Measurements from ENCODE around the gene VPS25.

VPS25 gene

DNA sequence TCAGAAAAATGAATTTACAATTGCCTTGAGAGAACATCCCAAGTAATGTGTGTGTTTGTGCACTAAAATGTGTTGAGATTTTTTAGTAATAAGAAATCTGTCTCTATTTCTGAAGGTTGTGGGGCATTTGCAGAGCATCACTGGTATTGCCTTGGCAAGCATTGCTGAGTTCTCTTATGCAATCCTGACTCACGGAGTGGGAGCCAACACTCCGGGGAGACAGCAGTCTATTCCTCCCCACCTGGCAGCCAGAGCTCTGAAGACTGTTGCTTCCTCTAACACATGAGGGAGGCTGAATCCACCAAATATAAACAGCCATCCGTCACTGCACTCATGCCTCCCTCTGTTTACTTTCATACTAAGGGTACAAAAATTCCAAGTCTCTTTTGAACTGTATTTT, 36.0 kb downstream of the VPS25 start:
- no peaks in the 10 kb centered on the region for H3K9me3 ChIP-seq (ENCODE audit: insufficient read depth, low read length)
- no peak overlapping the region for H3K9ac ChIP-seq (ENCODE audit: insufficient read length, low read depth)
- H3K36me3 ChIP-seq (ENCODE audit: insufficient read depth, insufficient read length, low read length), result peaks cover 40% of the 10 kb centered on the region
- TF ChIP-seq ZNF274 (IDR thresholded peaks at IDR 0.05; ENCODE audit: low read depth, low read length), result no peak
- no peak for TF ChIP-seq YY1 (IDR thresholded peaks at IDR 0.05; ENCODE audit: insufficient read depth, insufficient read length)
- TF ChIP-seq SUZ12 (IDR thresholded peaks at IDR 0.05; ENCODE audit: extremely low read depth, insufficient read depth, insufficient read length), result no peak
- no peaks in the 10 kb centered on the region for H3K27me3 ChIP-seq (ENCODE audit: insufficient read depth, insufficient read length)
- DNase-seq (ENCODE audit: low read depth, low spot score), result no peak
- no peak overlapping the region for H3K4me3 ChIP-seq (ENCODE audit: insufficient read length, low read depth)
- no peaks in the 10 kb centered on the region for H3K4me1 ChIP-seq (ENCODE audit: insufficient read depth, insufficient read length)

DNA sequence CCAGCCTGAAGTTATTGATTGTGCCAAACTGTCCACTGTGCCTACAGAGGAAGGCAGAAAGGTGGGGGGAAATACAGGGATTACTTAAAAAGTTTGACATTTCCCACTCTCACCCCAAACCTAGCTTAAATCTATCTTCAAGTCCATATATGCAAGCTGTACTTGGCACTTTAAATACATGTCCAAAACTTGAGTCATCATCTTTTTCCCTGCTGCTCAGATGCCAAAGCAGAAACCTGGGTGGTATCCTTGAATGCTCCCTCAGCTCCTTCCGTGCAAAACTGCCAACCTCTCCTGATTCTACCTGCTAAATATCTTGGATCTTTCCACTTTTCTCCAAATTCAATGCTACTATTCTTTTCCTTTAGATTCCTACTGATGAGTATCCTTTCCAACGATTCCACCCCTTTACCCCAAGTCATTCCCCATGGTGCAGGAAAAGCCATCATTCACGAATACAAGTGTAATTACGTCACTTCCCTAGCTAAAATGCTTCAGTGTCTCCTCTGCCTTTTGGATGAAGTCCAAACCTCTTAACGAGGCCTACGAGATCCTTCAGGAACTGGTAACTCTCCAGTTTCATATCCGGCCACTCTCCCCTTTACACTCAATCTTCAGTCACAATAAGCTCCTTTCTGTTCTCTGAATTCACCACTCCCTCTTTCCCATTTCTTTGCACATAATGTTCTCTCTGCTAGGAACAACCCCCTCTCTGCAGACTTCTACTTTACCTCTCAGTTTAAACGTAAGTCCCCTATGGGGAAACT, 41.6 kb downstream of the VPS25 start:
- Histone ChIP-seq H3K27me3 (ENCODE audit: insufficient read depth, insufficient read length) (no peaks in the 10 kb centered on the region), H3K4me1 (ENCODE audit: insufficient read depth, insufficient read length) (no peaks in the 10 kb centered on the region), H3K9ac (ENCODE audit: insufficient read length, low read depth) (no peak overlapping the region), H3K9me3 (ENCODE audit: insufficient read depth, low read length) (no peaks in the 10 kb centered on the region), H3K4me3 (ENCODE audit: insufficient read length, low read depth) (no peak overlapping the region), H3K36me3 (ENCODE audit: insufficient read depth, insufficient read length, low read length) (peaks cover 86% of the 10 kb centered on the region)
- no peak for DNase-seq (ENCODE audit: low read depth, low spot score)
- TF ChIP-seq ZNF274 (IDR thresholded peaks at IDR 0.05; ENCODE audit: low read depth, low read length) (no peak), SUZ12 (IDR thresholded peaks at IDR 0.05; ENCODE audit: extremely low read depth, insufficient read depth, insufficient read length) (no peak), YY1 (IDR thresholded peaks at IDR 0.05; ENCODE audit: insufficient read depth, insufficient read length) (no peak)

DNA sequence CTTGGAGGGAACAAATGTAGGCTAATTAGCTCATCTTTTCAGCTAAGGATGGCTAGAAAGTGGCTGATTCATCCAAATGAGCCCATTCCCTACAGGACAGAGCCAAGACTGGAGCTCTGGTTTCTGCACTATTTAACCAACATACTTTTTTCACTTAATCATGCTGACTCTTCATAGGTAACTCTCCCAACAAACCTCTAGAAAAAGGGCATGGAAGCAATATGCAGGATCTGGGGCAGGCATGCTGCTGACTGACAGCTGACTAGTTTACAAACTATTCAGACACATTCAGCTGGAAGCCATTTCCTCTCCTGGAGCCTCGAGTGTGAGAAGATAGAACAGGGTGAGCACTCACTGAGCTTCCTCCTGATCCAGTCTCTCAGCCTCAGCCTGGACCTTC, 44.6 kb downstream of the VPS25 start:
- H3K9me3 ChIP-seq (ENCODE audit: insufficient read depth, low read length), result no peaks in the 10 kb centered on the region
- DNase-seq (ENCODE audit: low read depth, low spot score), result no peak
- no peak overlapping the region for H3K4me3 ChIP-seq (ENCODE audit: insufficient read length, low read depth)
- H3K27me3 ChIP-seq (ENCODE audit: insufficient read depth, insufficient read length), result no peaks in the 10 kb centered on the region
- H3K9ac ChIP-seq (ENCODE audit: insufficient read length, low read depth), result no peak overlapping the region
- H3K36me3 ChIP-seq (ENCODE audit: insufficient read depth, insufficient read length, low read length), result peaks cover 92% of the 10 kb centered on the region
- H3K4me1 ChIP-seq (ENCODE audit: insufficient read depth, insufficient read length), result no peaks in the 10 kb centered on the region
- no peak for TF ChIP-seq ZNF274 (IDR thresholded peaks at IDR 0.05; ENCODE audit: low read depth, low read length)
- TF ChIP-seq YY1 (IDR thresholded peaks at IDR 0.05; ENCODE audit: insufficient read depth, insufficient read length), result no peak
- TF ChIP-seq SUZ12 (IDR thresholded peaks at IDR 0.05; ENCODE audit: extremely low read depth, insufficient read depth, insufficient read length), result no peak

DNA sequence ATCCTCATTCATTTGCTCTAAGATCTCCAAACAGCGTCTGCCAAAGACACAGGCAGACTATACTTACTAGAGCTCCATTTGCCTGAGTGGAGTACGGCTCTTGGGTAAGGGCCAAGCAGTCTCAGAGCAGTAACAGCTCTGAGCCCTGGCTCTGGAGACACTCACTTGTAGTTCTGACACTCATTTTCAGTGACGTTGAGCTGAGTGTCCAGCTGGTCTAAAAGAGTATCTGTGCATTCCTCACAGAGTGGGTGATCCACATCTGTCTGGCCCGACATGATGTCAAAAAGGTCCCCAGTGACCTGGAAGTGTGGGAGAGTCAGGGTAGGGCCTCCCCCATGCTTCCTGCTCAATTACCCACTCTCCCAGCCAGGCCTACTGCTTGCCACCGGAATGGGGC, 45.1 kb downstream of the VPS25 start:
- Histone ChIP-seq H3K27me3 (ENCODE audit: insufficient read depth, insufficient read length) (no peaks in the 10 kb centered on the region), H3K9ac (ENCODE audit: insufficient read length, low read depth) (no peak overlapping the region), H3K9me3 (ENCODE audit: insufficient read depth, low read length) (no peaks in the 10 kb centered on the region), H3K36me3 (ENCODE audit: insufficient read depth, insufficient read length, low read length) (peaks cover 94% of the 10 kb centered on the region), H3K4me3 (ENCODE audit: insufficient read length, low read depth) (no peak overlapping the region), H3K4me1 (ENCODE audit: insufficient read depth, insufficient read length) (no peaks in the 10 kb centered on the region)
- no peak for TF ChIP-seq YY1 (IDR thresholded peaks at IDR 0.05; ENCODE audit: insufficient read depth, insufficient read length)
- no peak for TF ChIP-seq ZNF274 (IDR thresholded peaks at IDR 0.05; ENCODE audit: low read depth, low read length)
- no peak for TF ChIP-seq SUZ12 (IDR thresholded peaks at IDR 0.05; ENCODE audit: extremely low read depth, insufficient read depth, insufficient read length)
- DNase-seq (ENCODE audit: low read depth, low spot score), result no peak

DNA sequence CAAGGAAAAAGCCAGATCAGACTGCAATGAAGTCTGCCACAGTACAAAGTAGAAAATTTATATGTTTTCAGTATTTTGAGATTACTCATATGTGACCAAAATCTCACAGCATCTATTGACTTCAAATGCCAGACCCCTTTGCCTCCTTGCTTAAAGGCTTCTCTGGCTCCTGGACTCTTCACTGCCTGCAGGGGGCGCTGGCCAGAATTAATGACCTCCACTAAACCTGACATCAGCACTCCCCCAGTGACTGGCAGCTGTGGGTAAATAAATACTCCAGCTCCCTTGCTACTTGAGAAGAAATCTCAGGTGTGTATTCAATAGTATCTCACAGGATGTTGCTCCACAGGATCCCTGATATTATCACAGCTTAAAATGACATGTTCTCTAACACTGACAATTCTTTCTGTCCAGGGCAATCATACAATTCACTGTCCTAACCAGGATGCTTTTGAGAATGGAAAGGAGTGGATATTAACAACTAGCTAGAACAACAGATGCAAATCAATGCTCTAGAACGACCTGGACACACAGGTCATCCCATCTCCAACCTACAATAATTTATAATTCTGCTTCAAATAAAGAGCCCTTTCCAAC, 46.8 kb downstream of the VPS25 start:
- no peaks in the 10 kb centered on the region for H3K9me3 ChIP-seq (ENCODE audit: insufficient read depth, low read length)
- no peaks in the 10 kb centered on the region for H3K27me3 ChIP-seq (ENCODE audit: insufficient read depth, insufficient read length)
- peak; percentile 55 for DNase-seq (ENCODE audit: low read depth, low spot score)
- H3K4me1 ChIP-seq (ENCODE audit: insufficient read depth, insufficient read length), result no peaks in the 10 kb centered on the region
- no peak overlapping the region for H3K9ac ChIP-seq (ENCODE audit: insufficient read length, low read depth)
- TF ChIP-seq SUZ12 (IDR thresholded peaks at IDR 0.05; ENCODE audit: extremely low read depth, insufficient read depth, insufficient read length), result no peak
- no peak for TF ChIP-seq YY1 (IDR thresholded peaks at IDR 0.05; ENCODE audit: insufficient read depth, insufficient read length)
- TF ChIP-seq ZNF274 (IDR thresholded peaks at IDR 0.05; ENCODE audit: low read depth, low read length), result no peak
- peaks cover 77% of the 10 kb centered on the region for H3K36me3 ChIP-seq (ENCODE audit: insufficient read depth, insufficient read length, low read length)
- no peak overlapping the region for H3K4me3 ChIP-seq (ENCODE audit: insufficient read length, low read depth)

DNA sequence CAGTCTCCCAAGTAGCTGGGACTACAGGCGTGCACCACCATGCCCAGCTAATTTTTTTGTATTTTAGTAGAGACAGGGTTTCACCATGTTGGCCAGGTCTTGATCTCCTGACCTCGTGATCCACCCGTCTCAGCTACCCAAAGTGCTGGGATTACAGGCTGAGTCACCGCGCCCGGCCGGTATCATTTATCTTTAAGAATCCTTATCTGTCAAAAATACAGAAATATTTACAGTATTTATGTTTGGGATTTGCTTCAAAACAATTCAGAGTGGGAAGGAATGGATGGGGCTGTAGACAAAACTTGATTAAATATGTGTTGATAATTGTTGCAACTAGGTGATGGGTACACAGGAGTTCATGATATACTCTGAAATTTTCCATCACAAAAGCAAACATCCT, 47.9 kb downstream of the VPS25 start:
- TF ChIP-seq SUZ12 (IDR thresholded peaks at IDR 0.05; ENCODE audit: extremely low read depth, insufficient read depth, insufficient read length) (no peak), YY1 (IDR thresholded peaks at IDR 0.05; ENCODE audit: insufficient read depth, insufficient read length) (no peak), ZNF274 (IDR thresholded peaks at IDR 0.05; ENCODE audit: low read depth, low read length) (no peak)
- no peaks in the 10 kb centered on the region for H3K9me3 ChIP-seq (ENCODE audit: insufficient read depth, low read length)
- no peak overlapping the region for H3K9ac ChIP-seq (ENCODE audit: insufficient read length, low read depth)
- no peaks in the 10 kb centered on the region for H3K27me3 ChIP-seq (ENCODE audit: insufficient read depth, insufficient read length)
- H3K4me1 ChIP-seq (ENCODE audit: insufficient read depth, insufficient read length), result no peaks in the 10 kb centered on the region
- peaks cover 66% of the 10 kb centered on the region for H3K36me3 ChIP-seq (ENCODE audit: insufficient read depth, insufficient read length, low read length)
- DNase-seq (ENCODE audit: low read depth, low spot score), result no peak
- no peak overlapping the region for H3K4me3 ChIP-seq (ENCODE audit: insufficient read length, low read depth)

DNA sequence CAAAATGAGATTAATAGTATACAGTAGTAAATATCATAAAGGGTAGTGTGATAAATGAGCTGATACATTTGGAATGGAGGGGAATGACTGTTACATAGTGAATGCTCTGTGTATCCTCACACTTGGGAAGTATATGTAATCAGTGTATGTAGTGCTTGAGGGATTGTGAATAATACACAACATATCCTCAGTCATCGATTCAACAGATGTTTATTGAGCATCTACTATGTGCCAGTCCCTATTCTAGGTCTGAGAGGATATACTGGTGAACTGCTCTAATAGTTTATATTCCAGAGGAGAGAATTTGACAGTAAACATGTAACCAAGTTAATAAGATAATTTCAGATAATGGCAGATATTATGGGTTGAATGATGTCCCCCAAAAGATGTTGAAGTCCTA, 54.2 kb downstream of the VPS25 start:
- no peak for TF ChIP-seq ZNF274 (IDR thresholded peaks at IDR 0.05; ENCODE audit: low read depth, low read length)
- no peak for TF ChIP-seq SUZ12 (IDR thresholded peaks at IDR 0.05; ENCODE audit: extremely low read depth, insufficient read depth, insufficient read length)
- TF ChIP-seq YY1 (IDR thresholded peaks at IDR 0.05; ENCODE audit: insufficient read depth, insufficient read length), result no peak
- DNase-seq (ENCODE audit: low read depth, low spot score), result no peak

More for the DNA sequence above, 54.2 kb downstream of the VPS25 start:
- H3K4me3 ChIP-seq (ENCODE audit: insufficient read length, low read depth), result no peak overlapping the region
- H3K4me1 ChIP-seq (ENCODE audit: insufficient read depth, insufficient read length), result no peaks in the 10 kb centered on the region
- H3K27me3 ChIP-seq (ENCODE audit: insufficient read depth, insufficient read length), result no peaks in the 10 kb centered on the region
- H3K9ac ChIP-seq (ENCODE audit: insufficient read length, low read depth), result no peak overlapping the region
- peaks cover 6% of the 10 kb centered on the region for H3K36me3 ChIP-seq (ENCODE audit: insufficient read depth, insufficient read length, low read length)
- no peaks in the 10 kb centered on the region for H3K9me3 ChIP-seq (ENCODE audit: insufficient read depth, low read length)

Measured in NT2/D1 (cell line).